HCT116 (cell line): ENCODE data around the gene MRPS27.

Experiments used
- EZH2 ChIP-seq: fragments of 200-600 bp; sonication (generic); IDR thresholded peaks from 2 replicates; pipeline ENCODE4 v1.6.1; 2017; ENCODE audit warnings: antibody characterized with exemption, mixed run types
- POLR2A ChIP-seq: IDR thresholded peaks from 2 replicates; pipeline ENCODE4 v1.7.0; 2011; ENCODE audit warnings: borderline replicate concordance; ENCODE audit not compliant: insufficient read depth, insufficient read length; ENCODE audit errors: extremely low read depth
- POLR2AphosphoS5 ChIP-seq: IDR thresholded peaks from 2 replicates; pipeline ENCODE4 v1.6.1; 2011; ENCODE audit warnings: mild to moderate bottlenecking, low read depth, low read length, moderate library complexity
- SP1 ChIP-seq: IDR thresholded peaks from 2 replicates; pipeline ENCODE4 v1.6.1; 2012; ENCODE audit warnings: low read depth
- YY1 ChIP-seq: IDR thresholded peaks from 2 replicates; pipeline ENCODE4 v1.6.1; 2011; ENCODE audit warnings: low read length, low read depth, moderate library complexity, mild to moderate bottlenecking; ENCODE audit not compliant: insufficient replicate concordance; ENCODE audit errors: extremely low read depth
- ZNF274 ChIP-seq: fragments of 200-500 bp; sonication (Bioruptor generic); IDR thresholded peaks from 2 replicates; pipeline ENCODE4 v1.6.1; 2014; ENCODE audit warnings: mild to moderate bottlenecking, low read depth, low read length, inconsistent platforms
- TF ChIP-seq, protein P1 (sequence below), 3 experiments: fragments of 200-600 bp in 1 of 3; sonication (generic) in 1 of 3; IDR thresholded peaks in 2 of 3; conservative IDR thresholded peaks in 1 of 3; 2 replicates each; pipeline ENCODE4 v1.5.1; 2012 to 2017; ENCODE audit warnings: low read depth in 2 of 3, low read length in 2 of 3, antibody characterized with exemption in 1 of 3, borderline replicate concordance in 1 of 3, control low read depth in 1 of 3, mild to moderate bottlenecking in 1 of 3, mixed read lengths in 1 of 3, mixed run types in 1 of 3, moderate library complexity in 1 of 3; ENCODE audit not compliant: insufficient read depth in 1 of 3
- TF ChIP-seq, protein P2 (sequence below): IDR thresholded peaks from 2 replicates; pipeline ENCODE4 v1.6.1; 2012

DNA sequence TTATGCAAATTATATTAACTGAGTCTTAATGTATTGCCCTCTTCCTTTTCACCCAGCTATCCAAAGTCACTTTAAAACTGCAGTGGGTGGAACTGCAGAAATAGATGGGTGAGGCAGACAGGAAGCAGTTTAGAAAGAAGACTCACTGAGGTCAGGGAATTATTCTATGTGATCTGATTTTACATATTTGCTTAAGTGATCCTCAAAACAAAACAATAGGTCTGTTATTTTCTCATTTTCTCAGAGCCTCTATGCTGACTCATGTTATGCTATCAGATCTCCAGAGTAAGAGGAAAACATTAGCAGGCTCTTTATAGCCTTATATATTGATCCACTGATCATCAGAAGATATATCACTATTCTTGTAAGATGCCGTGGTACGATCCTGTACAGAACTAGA lies 63.5 kb downstream of the MRPS27 start:
- TF ChIP-seq ZNF274 (no peak), SP1 (no peak), POLR2AphosphoS5 (no peak), POLR2A (no peak), YY1 (no peak), EZH2 (no peak)
- TF ChIP-seq, protein P1, sequence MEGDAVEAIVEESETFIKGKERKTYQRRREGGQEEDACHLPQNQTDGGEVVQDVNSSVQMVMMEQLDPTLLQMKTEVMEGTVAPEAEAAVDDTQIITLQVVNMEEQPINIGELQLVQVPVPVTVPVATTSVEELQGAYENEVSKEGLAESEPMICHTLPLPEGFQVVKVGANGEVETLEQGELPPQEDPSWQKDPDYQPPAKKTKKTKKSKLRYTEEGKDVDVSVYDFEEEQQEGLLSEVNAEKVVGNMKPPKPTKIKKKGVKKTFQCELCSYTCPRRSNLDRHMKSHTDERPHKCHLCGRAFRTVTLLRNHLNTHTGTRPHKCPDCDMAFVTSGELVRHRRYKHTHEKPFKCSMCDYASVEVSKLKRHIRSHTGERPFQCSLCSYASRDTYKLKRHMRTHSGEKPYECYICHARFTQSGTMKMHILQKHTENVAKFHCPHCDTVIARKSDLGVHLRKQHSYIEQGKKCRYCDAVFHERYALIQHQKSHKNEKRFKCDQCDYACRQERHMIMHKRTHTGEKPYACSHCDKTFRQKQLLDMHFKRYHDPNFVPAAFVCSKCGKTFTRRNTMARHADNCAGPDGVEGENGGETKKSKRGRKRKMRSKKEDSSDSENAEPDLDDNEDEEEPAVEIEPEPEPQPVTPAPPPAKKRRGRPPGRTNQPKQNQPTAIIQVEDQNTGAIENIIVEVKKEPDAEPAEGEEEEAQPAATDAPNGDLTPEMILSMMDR (IDR thresholded peaks at IDR 0.05 in 2 of 3, conservative IDR thresholded peaks at IDR 0.05 in 1 of 3; ENCODE audit: borderline replicate concordance in 1 of 3, insufficient read depth in 1 of 3, low read depth in 2 of 3, low read length in 2 of 3): no peak
- TF ChIP-seq, protein P2, sequence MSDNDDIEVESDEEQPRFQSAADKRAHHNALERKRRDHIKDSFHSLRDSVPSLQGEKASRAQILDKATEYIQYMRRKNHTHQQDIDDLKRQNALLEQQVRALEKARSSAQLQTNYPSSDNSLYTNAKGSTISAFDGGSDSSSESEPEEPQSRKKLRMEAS: no peak
